HG02798 (cell line): ENCODE measurements around the gene TMEM120B.
"Not testable (repeated sequence)": the region's sequence is repeated elsewhere in the genome, so short reads cannot be mapped to it uniquely, and the experiment has no call there.

ENCODE experiments used
- ATAC-seq: cut with Tn5 transposase; IDR thresholded peaks from one replicate; pipeline ENCODE4 v1.9.1; 2021; ENCODE audit warnings: mild to moderate bottlenecking; ENCODE audit not compliant: unreplicated experiment, poor library complexity

Gene TMEM120B

GRCh38 chr12:121712461-121713256 lies at the start of gene TMEM120B:
Gene TMEM120B, plus strand, starts transcription at chr12:121712752. Its CDS starts 144 bp downstream, at chr12:121712896.
- peak; percentile 84 for ATAC-seq

GRCh38 chr12:121663610-121663929 lies 49.0 kb upstream of the TMEM120B start:
- ATAC-seq, result no peak

GRCh38 chr12:121666829-121667228 lies 45.7 kb upstream of the TMEM120B start:
- not testable (repeated sequence) for ATAC-seq

- ATAC-seq, result no peak
These were observed 43.6 kb upstream of the TMEM120B start for GRCh38 chr12:121668750-121669520.

- ATAC-seq, result no peak
These were observed 43.0 kb upstream of the TMEM120B start, which contains the start of gene MORN3 for GRCh38 chr12:121669521-121669900. Gene MORN3, minus strand, starts transcription at chr12:121669654. Its CDS starts 171 bp downstream, at chr12:121669483.

GRCh38 chr12:121673013-121673511 lies 39.5 kb upstream of the TMEM120B start:
- peak; percentile 5 for ATAC-seq

- ATAC-seq, result no peak
These were observed 36.4 kb upstream of the TMEM120B start for GRCh38 chr12:121676190-121676589.

- ATAC-seq, result no peak
These were observed 34.2 kb upstream of the TMEM120B start for GRCh38 chr12:121678305-121678704.

- ATAC-seq, result no peak
These were observed 33.7 kb upstream of the TMEM120B start for GRCh38 chr12:121678716-121679300.

GRCh38 chr12:121679661-121680197 lies 32.8 kb upstream of the TMEM120B start:
- ATAC-seq, result not testable (repeated sequence)

GRCh38 chr12:121688966-121689365 lies 23.6 kb upstream of the TMEM120B start:
- no peak for ATAC-seq

GRCh38 chr12:121689430-121689829 lies 23.1 kb upstream of the TMEM120B start:
- ATAC-seq, result no peak

GRCh38 chr12:121692744-121693143 lies 19.8 kb upstream of the TMEM120B start:
- ATAC-seq, result not testable (repeated sequence)

- ATAC-seq, result no peak
These were observed 19.3 kb upstream of the TMEM120B start for GRCh38 chr12:121693155-121693687.

GRCh38 chr12:121697093-121697698 lies 15.4 kb upstream of the TMEM120B start:
- no peak for ATAC-seq

- not testable (repeated sequence) for ATAC-seq
These were observed 14.7 kb upstream of the TMEM120B start for GRCh38 chr12:121697861-121698260.

GRCh38 chr12:121701667-121702277 lies 10.8 kb upstream of the TMEM120B start:
- ATAC-seq, result no peak

GRCh38 chr12:121702944-121703343 lies 9.6 kb upstream of the TMEM120B start:
- no peak for ATAC-seq

- ATAC-seq, result no peak
These were observed 7.0 kb upstream of the TMEM120B start for GRCh38 chr12:121705514-121705913.
